GM21717 (cell line): ENCODE results near the gene MEIKIN.
"Not testable (repeated sequence)": the region's sequence is repeated elsewhere in the genome, so short reads cannot be mapped to it uniquely, and the experiment has no call there.

Experiments
- ATAC-seq: cut with Tn5 transposase; IDR thresholded peaks from one replicate; pipeline ENCODE4 v1.9.1; 2021; ENCODE audit warnings: mild to moderate bottlenecking, moderate library complexity; ENCODE audit not compliant: unreplicated experiment

Gene MEIKIN

DNA sequence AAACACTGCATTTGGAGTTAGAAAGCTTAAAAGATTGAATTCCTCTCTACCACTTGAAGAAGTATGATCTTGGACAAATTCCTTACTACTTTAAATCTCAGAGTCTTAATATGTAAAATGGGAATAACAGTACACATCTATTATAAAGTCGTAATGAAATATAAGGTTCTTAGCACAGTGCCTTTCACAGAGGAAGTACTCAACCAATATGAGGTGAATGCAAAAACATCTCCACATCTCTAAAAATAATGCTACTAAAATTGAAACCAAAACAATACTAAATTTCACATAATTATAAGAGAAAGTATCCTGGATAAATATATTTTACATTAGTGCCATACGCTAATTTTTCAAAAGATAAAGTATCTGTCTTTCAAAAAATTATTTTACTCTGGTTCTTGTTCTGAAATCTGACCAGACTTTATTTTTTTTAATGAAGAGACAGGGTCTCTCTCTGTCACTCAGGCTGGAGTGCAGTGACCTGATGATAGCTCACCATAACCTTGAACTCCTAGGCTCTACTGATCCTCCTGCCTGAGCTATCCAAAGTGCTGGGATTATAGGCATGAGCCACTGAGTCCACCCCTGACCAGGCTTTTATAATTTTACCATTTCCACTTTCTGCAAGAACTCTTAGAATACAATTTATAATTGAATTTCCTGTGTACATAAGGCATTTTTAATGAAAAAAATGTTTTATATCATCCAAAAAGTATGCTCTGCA lies 127.3 kb downstream of the MEIKIN start:
- no peak for ATAC-seq

- ATAC-seq = no peak
These were observed 130.5 kb downstream of the MEIKIN start for GRCh38 chr5:131814990-131815389.

GRCh38 chr5:131812371-131813160 lies 132.9 kb downstream of the MEIKIN start:
- no peak for ATAC-seq

- peak; percentile 66 for ATAC-seq
These were observed 134.8 kb downstream of the MEIKIN start for GRCh38 chr5:131810510-131811249.

GRCh38 chr5:131796793-131797693 lies 148.4 kb downstream of the MEIKIN start, which contains the start of gene FNIP1:
FNIP1 (minus strand) TSS chr5:131797017; CDS start chr5:131796921, 96 bp downstream.
- peak; percentile 94 for ATAC-seq

DNA sequence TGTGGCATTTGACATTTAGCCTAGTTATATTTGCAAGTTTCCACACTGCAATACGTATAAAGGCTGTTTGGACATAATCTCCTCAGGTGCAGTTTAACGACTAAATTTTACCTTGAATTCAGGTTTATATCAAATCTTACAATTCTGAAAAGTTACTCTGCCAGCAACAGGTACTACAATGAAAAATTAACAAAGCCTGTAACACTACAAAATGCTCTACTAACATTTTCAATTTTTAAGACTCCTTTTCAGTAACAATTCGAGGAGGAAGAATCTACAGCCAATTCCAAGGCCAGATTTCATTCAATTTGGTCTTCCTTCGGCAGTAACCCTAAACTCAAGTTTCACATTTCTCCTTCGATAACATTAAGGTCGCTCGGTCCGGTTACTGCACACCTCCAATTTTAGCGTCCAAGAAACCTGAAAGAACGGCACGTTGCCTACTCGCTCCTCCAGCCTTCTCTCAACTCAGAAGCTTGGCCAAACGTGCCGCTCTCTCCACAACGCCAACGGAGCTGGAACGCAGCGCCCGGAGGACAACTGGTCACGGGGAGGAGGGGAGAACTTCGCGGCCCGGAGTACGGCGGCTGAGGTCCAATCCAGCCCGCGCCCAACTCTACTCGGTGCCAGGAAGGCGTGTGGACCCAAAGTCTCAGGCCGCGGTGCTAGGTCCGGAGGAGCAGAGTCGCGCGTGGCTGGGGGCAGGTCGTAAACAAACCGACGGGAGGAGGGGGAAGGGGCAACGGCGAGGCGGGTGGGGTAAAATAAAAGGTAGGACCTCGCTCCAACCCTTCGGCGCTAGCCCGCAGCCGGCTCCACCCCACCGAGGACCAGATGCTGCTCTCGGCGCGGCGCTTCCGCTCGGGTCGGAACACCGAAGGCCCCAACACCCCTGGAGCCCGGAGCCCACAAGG lies 149.3 kb downstream of the MEIKIN start:
- ATAC-seq = peak; percentile 21

DNA sequence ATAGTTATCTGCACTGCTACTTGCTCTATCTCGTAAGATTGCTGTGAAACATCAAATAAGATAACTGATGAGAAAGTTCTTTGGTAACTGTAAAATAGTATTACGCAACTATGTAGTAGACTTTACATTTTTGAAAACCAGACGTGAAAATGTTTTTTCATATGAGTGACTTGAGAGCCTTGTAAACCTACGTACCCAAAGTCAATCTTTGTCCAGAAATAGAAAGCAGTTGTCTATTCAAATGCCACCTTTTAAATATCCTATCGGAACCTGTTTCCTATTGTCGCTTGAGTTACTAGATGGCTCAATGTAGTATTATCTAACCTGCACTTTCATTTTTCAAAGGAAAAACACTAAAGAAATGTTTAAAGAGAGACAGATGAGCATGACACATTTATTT lies 150.2 kb downstream of the MEIKIN start:
- no peak for ATAC-seq

- no peak for ATAC-seq
These were observed 150.9 kb downstream of the MEIKIN start for GRCh38 chr5:131794586-131794985.

DNA sequence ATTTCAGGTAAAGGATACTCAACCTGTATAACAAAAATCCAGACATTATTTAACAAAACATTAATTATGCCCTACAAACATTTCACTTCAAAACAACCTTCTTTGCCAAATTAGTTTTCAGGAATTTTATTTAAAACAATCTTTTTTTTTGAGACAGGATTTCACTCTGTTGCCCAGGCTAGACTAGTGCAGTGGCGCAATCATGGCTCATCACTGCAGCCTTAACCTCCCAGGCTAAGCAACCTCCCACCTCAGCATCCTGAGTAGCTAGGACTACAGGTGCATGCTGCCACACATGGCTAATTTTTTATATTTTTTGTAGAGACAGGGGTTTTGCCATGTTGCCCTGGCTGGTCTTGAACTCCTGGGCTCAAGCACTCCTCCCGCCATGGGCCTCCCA lies 152.6 kb downstream of the MEIKIN start:
- no peak for ATAC-seq

DNA sequence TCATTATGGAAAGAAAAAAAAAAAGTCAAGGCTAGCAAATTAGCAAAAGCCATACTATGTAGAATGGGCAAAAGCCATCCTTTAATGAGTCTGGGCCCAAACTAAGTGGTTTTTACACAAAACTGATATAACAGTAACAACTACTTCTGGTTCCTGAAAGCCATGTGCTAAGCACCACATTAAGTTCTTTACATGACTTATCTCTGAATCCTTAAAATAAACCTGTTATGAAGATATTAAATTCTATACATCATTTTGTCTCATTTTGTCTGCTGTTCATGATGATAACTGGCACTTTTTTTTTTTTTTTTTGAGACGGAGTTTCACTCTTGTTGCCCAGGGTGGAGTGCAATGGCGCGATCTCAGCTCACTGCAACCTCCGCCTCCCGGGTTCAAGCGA lies 153.6 kb downstream of the MEIKIN start:
- ATAC-seq = no peak

DNA sequence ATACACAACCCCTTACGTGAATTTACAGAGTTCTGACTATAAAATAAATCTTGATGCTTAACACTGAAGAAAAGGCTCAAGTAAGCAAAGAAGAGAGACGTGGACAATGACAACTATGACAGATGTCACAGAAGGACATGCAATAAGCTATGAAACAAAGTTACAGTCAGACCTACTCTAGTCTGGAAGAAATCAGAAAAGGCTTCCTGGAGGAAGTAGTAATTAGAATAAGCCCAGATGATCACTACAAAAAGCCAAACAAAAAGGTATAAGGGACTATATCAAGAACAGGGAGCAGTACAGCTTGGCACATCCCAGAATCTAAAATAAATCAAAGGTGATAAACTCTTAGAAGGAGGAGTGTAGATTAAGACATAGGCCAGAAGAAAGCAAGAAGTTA lies 154.9 kb downstream of the MEIKIN start:
- no peak for ATAC-seq

- ATAC-seq = no peak
These were observed 155.7 kb downstream of the MEIKIN start for GRCh38 chr5:131789765-131790164.

- ATAC-seq = no peak
These were observed 157.7 kb downstream of the MEIKIN start for GRCh38 chr5:131787736-131788135.

- ATAC-seq = no peak
These were observed 158.4 kb downstream of the MEIKIN start for GRCh38 chr5:131786900-131787692.

GRCh38 chr5:131786036-131786435 lies 159.4 kb downstream of the MEIKIN start:
- no peak for ATAC-seq

- no peak for ATAC-seq
These were observed 161.6 kb downstream of the MEIKIN start for GRCh38 chr5:131783874-131784273.

DNA sequence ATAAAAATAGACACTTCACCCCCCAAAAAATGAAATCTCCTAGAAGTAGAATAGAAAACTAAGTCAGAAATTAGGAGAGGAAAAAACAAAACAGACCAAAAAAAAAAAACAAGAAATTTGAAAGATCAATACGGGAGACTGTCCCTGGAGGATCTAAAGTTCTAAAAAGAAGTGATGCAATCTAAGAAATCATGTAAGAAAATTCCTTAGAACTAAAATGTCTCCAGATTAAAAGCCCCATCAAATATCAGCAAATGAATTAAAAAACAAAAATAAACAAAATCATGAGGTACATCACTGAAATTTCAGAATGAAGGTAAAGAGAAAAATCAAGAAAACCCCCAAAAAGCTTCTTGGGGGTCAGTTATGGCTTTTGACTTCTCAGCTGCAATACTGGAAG lies 162.1 kb downstream of the MEIKIN start:
- ATAC-seq = no peak

DNA sequence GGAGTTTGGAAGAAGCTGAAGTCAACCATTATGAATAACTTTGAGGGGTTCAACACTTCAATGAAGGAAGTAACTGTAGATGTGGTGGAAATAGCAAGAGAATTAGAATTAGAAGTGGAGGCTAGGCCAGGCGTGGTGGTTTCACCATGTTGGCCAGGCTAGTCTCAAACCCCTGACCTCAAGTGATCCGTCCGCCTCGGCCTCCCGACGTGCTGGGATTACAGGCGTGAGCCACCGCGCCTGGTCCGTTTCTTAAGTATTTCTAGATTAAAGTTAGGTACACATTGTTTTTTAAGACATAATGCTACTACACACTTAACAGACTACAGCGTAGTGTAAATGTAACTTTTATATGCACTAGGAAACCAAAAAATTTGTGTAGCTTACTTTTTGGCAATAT lies 162.7 kb downstream of the MEIKIN start:
- ATAC-seq = no peak

GRCh38 chr5:131778141-131778540 lies 167.3 kb downstream of the MEIKIN start:
- not testable (repeated sequence) for ATAC-seq
